Activated B cell treated with CpG ODN at 0.5 μM for 24 hours (primary cell): Measurements from ENCODE around the gene PROX1. TPM values are rescaled to one million over a fixed set of nuclear protein-coding genes. Genes with fewer than 3 reads are reported as not detected.

Experiments used
- ATAC-seq: fragments of 200-7000 bp; cut with Tn5 transposase; one replicate; pipeline ENCODE4 v1.10.0; 2021; ENCODE audit warnings: low read depth, mild to moderate bottlenecking, moderate library complexity
- CTCF ChIA-PET: fragments of 350-600 bp; sonication (Branson Sonifier 250); formaldehyde crosslinking; loops from one replicate; lab custom pipeline; 2021; ENCODE audit warnings: antibody characterized with exemption; lab: Charles Lee
- POLR2A ChIA-PET: fragments of 350-600 bp; sonication (Branson Sonifier 250); formaldehyde crosslinking; loops from one replicate; lab custom pipeline; 2021; ENCODE audit warnings: antibody characterized with exemption; lab: Charles Lee
- DNase-seq: peaks from one replicate; pipeline ENCODE4 v3.0.0; 2022
- H3K27ac Mint-ChIP-seq: one replicate; pipeline ENCODE4 v1.8.0; 2020; ENCODE audit warnings: mixed read lengths
- H3K27me3 Mint-ChIP-seq: one replicate; pipeline ENCODE4 v1.8.0; 2021; ENCODE audit warnings: mixed read lengths
- H3K36me3 Mint-ChIP-seq: one replicate; pipeline ENCODE4 v1.8.0; 2021; ENCODE audit warnings: low read depth, mixed read lengths
- H3K4me1 Mint-ChIP-seq: one replicate; pipeline ENCODE4 v1.8.0; 2021; ENCODE audit warnings: mixed read lengths
- H3K4me3 Mint-ChIP-seq: one replicate; pipeline ENCODE4 v1.8.0; 2020; ENCODE audit warnings: mild to moderate bottlenecking, mixed read lengths
- H3K9me3 Mint-ChIP-seq: one replicate; pipeline ENCODE4 v1.8.0; 2020; ENCODE audit warnings: mixed read lengths
- CTCF ChIP-seq: fragments of 200-600 bp; IDR thresholded peaks from one replicate; pipeline ENCODE4 v1.8.0; 2022; ENCODE audit warnings: antibody characterized with exemption, mild to moderate bottlenecking
- intact Hi-C: fragments of 100-400 bp; cut with micrococcal nuclease; formaldehyde crosslinking; loops from one replicate; pipeline ENCODE4 v1.15.1; 2024
- total RNA-seq: library from RNA; stranded (reverse); gene quantifications from 2 replicates; pipeline ENCODE4 v1.2.3, GENCODE V29; 2022

Gene PROX1
- total RNA-seq, 1 donor from 2014 or later, result 1.00 TPM

DNA sequence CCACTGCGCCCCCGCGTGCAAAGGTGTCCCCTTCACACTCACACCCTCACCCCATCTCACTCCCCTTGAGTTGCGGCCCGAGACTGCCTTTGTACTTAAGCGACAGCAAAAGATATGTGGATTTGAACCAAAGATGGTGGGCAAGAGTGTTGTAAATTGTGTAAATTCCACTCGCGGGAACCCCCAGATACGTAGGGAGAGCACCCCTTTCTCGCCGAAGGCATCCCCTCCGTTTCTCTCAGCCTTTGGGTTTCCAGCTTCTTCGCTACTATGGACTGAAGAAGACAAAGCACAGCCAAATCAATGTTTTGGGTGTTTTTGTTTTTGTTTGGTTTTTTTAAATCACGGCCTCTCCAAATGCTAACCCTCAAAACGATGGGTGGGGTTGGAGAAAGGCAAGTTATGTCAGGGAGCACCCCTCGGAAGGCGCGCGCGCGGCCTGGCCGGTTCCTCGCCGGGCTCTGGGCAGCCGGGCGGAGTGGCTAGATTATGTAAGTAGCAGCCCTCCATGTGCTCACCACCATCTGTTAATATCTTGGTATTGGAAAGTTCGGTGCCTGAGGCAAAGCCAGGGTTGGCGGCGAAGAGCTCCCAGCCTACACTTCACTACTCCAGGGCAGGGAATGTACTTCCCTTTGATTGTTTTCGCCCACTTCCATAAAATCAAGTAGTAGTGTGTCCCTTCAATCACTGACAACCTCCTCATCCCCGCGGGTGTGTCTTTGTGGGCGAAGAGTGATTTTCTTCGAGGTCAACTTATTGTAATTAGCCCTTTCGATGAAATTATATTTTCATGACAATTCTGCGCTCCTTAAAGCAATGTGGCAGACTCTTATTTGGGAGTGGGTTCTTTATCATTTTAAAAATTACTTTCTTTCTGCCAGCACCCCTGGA is 4.0 kb upstream of the PROX1 start:
- Mint-ChIP-seq H3K4me1 (peaks cover 15% of the 10 kb centered on the region), H3K36me3 (peaks cover 3% of the 10 kb centered on the region), H3K27ac (no peak overlapping the region), H3K4me3 (no peak overlapping the region), H3K27me3 (peaks cover 75% of the 10 kb centered on the region), H3K9me3 (no peaks in the 10 kb centered on the region)
- intact Hi-C loops, result loop anchor here (10.0 kb wide), 1 partner anchor 341 kb away; no protein-coding TSS in a partner anchor
- ATAC-seq, result no peak
- CTCF ChIA-PET, result no interaction called here
- POLR2A ChIA-PET, result no interaction called here
- no peak for DNase-seq
- no peak for TF ChIP-seq CTCF

- H3K36me3 Mint-ChIP-seq, result peaks cover 5% of the 10 kb centered on the region
- H3K27me3 Mint-ChIP-seq, result peaks cover 75% of the 10 kb centered on the region
- H3K4me1 Mint-ChIP-seq, result peaks cover 23% of the 10 kb centered on the region
- no peak overlapping the region for H3K4me3 Mint-ChIP-seq
- intact Hi-C loops, result loop anchor here (10.0 kb wide), 1 partner anchor 340 kb away; no protein-coding TSS in a partner anchor
- no peak for DNase-seq
- ChIA-PET POLR2A (no interaction called here), CTCF (no interaction called here)
- ATAC-seq, result no peak
- H3K27ac Mint-ChIP-seq, result no peak overlapping the region
- TF ChIP-seq CTCF, result no peak
- H3K9me3 Mint-ChIP-seq, result no peaks in the 10 kb centered on the region
These were observed 3.2 kb upstream of the PROX1 start for GRCh38 chr1:213984387-213985208.

GRCh38 chr1:213985209-213986019 is 2.4 kb upstream of the PROX1 start:
- CTCF ChIA-PET, result no interaction called here
- no peaks in the 10 kb centered on the region for H3K9me3 Mint-ChIP-seq

More at GRCh38 chr1:213985209-213986019, 2.4 kb upstream of the PROX1 start:
- ATAC-seq (no peak), DNase-seq (no peak)
- H3K27me3 Mint-ChIP-seq, result peaks cover 78% of the 10 kb centered on the region
- peaks cover 26% of the 10 kb centered on the region for H3K4me1 Mint-ChIP-seq
- H3K36me3 Mint-ChIP-seq, result peaks cover 5% of the 10 kb centered on the region
- POLR2A ChIA-PET, result no interaction called here
- no peak overlapping the region for H3K27ac Mint-ChIP-seq
- intact Hi-C loops, result loop anchor here (10.0 kb wide), 1 partner anchor 339 kb away; no protein-coding TSS in a partner anchor
- H3K4me3 Mint-ChIP-seq, result no peak overlapping the region
- no peak for TF ChIP-seq CTCF
